IMR-90 (cell line): ENCODE results near the gene MMUT. TPM values are rescaled to one million over a fixed set of nuclear protein-coding genes. Genes with fewer than 3 reads are reported as not detected.

ENCODE experiments used
- ATAC-seq: fragments of 200-7000 bp; cut with Tn5 transposase; 2 replicates; pipeline ENCODE4 v1.9.1; 2020; ENCODE audit warnings: low read depth, mild to moderate bottlenecking, moderate library complexity
- BruUV-seq: library from RNA; stranded (reverse); fragments of 400-500 nt; replicated peaks from 2 replicates; lab custom pipeline; 2021; lab: Mats Ljungman, UMichigan
- CTCF ChIA-PET: fragments of 300-600 bp; formaldehyde crosslinking; extraction: SDS; loops from one replicate; lab custom pipeline; 2021; ENCODE audit warnings: antibody characterized with exemption; lab: Yijun Ruan, JAX
- POLR2A ChIA-PET: fragments of 300-600 bp; sonication (Branson Sonifier 250); formaldehyde crosslinking; loops from one replicate; lab custom pipeline; 2022; ENCODE audit warnings: antibody characterized with exemption; ENCODE audit not compliant: unreplicated experiment; lab: Charles Lee
- DNase-seq: peaks from one replicate; pipeline ENCODE4 v3.0.0; 2013
- H2AFZ ChIP-seq: replicated peaks from 2 replicates; pipeline ENCODE3; 2013; ENCODE audit warnings: low read length, mild to moderate bottlenecking; ENCODE audit not compliant: poor library complexity
- H2AK5ac ChIP-seq: 2 replicates; pipeline ENCODE4 v1.6.1; 2013; ENCODE audit warnings: low read depth, low read length, inconsistent platforms
- H2AK9ac ChIP-seq: replicated peaks from 2 replicates; pipeline ENCODE3; 2013; ENCODE audit warnings: mild to moderate bottlenecking, low read depth, low read length, moderate library complexity; ENCODE audit not compliant: poor library complexity
- H2BK120ac ChIP-seq: 2 replicates; pipeline ENCODE4 v1.6.1; 2013; ENCODE audit warnings: low read depth, low read length, inconsistent platforms
- H2BK15ac ChIP-seq: 3 replicates; pipeline ENCODE4 v1.6.1; 2013; ENCODE audit warnings: low read depth, low read length, inconsistent platforms
- H2BK20ac ChIP-seq: 2 replicates; pipeline ENCODE4 v1.6.1; 2013; ENCODE audit warnings: low read depth, mild to moderate bottlenecking, inconsistent platforms, low read length, moderate library complexity
- H2BK5ac ChIP-seq: 2 replicates; pipeline ENCODE4 v1.6.1; 2013; ENCODE audit warnings: mild to moderate bottlenecking, low read depth, low read length, inconsistent platforms; ENCODE audit not compliant: poor library complexity, severe bottlenecking
- H3K14ac ChIP-seq: replicated peaks from 2 replicates; pipeline ENCODE4 v1.6.1; 2013; ENCODE audit warnings: low read depth, low read length, inconsistent platforms
- H3K18ac ChIP-seq: 2 replicates; pipeline ENCODE4 v1.6.1; 2013; ENCODE audit warnings: low read depth, low read length, control low read depth
- H3K23ac ChIP-seq: 2 replicates; pipeline ENCODE4 v1.6.1; 2013; ENCODE audit warnings: low read depth, low read length, inconsistent platforms
- H3K27ac ChIP-seq: 2 replicates; pipeline ENCODE4 v1.5.1; 2013; ENCODE audit warnings: mild to moderate bottlenecking, control low read depth, low read length; ENCODE audit not compliant: insufficient read depth
- H3K27me3 ChIP-seq: 2 replicates; pipeline ENCODE4 v1.6.1; 2013; ENCODE audit warnings: low read length; ENCODE audit not compliant: control insufficient read depth, insufficient read depth
- H3K36me3 ChIP-seq: 2 replicates; pipeline ENCODE4 v1.6.1; 2013; ENCODE audit warnings: low read length, mixed read lengths; ENCODE audit not compliant: control insufficient read depth, insufficient read depth
- H3K4ac ChIP-seq: 2 replicates; pipeline ENCODE4 v1.6.1; 2013; ENCODE audit warnings: low read depth, low read length, inconsistent platforms
- H3K4me1 ChIP-seq: 2 replicates; pipeline ENCODE4 v1.6.1; 2013; ENCODE audit warnings: low read length, mixed read lengths; ENCODE audit not compliant: control insufficient read depth, insufficient read depth
- H3K4me2 ChIP-seq: 2 replicates; pipeline ENCODE4 v1.6.1; 2013; ENCODE audit warnings: low read depth, mild to moderate bottlenecking, control low read depth, low read length, moderate library complexity
- H3K4me3 ChIP-seq: 2 replicates; pipeline ENCODE4 v1.5.1; 2013; ENCODE audit warnings: low read depth, mild to moderate bottlenecking, control low read depth, low read length, moderate library complexity; ENCODE audit not compliant: insufficient read depth
- H3K56ac ChIP-seq: 2 replicates; pipeline ENCODE4 v1.6.1; 2013; ENCODE audit warnings: low read length, inconsistent platforms; ENCODE audit not compliant: insufficient read depth; ENCODE audit errors: extremely low read depth
- H3K79me1 ChIP-seq, 2 experiments: 2 replicates each; pipeline ENCODE4 v1.6.1; 2013; ENCODE audit warnings: low read length in 2 of 2, inconsistent platforms in 1 of 2, low read depth in 1 of 2
- H3K9ac ChIP-seq: 2 replicates; pipeline ENCODE4 v1.6.1; 2013; ENCODE audit warnings: low read depth, low read length, control low read depth
- H3K9me1 ChIP-seq: 2 replicates; pipeline ENCODE4 v1.6.1; 2013; ENCODE audit warnings: low read length, inconsistent platforms; ENCODE audit not compliant: insufficient read depth
- H3K9me3 ChIP-seq: 2 replicates; pipeline ENCODE4 v1.6.1; 2013; ENCODE audit warnings: low read length; ENCODE audit not compliant: control insufficient read depth, insufficient read depth
- H4K20me1 ChIP-seq: 2 replicates; pipeline ENCODE4 v1.6.1; 2013; ENCODE audit warnings: low read length, inconsistent platforms; ENCODE audit not compliant: insufficient read depth
- H4K5ac ChIP-seq: 2 replicates; pipeline ENCODE4 v1.6.1; 2013; ENCODE audit warnings: mild to moderate bottlenecking, low read depth, low read length, control low read depth
- H4K8ac ChIP-seq, 2 experiments: 2 replicates each; pipeline ENCODE4 v1.6.1; 2013; ENCODE audit warnings: low read depth in 2 of 2, low read length in 2 of 2, control low read depth in 1 of 2, inconsistent platforms in 1 of 2
- H4K91ac ChIP-seq: 2 replicates; pipeline ENCODE4 v1.6.1; 2013; ENCODE audit warnings: low read depth, low read length, inconsistent platforms; ENCODE audit not compliant: insufficient read depth
- BHLHE40 ChIP-seq: fragments of 150-350 bp; IDR thresholded peaks from 2 replicates; pipeline ENCODE4 v1.6.1; 2016; ENCODE audit warnings: mild to moderate bottlenecking, low read depth, low read length
- CEBPB ChIP-seq: IDR thresholded peaks from 2 replicates; pipeline ENCODE4 v1.6.1; 2012; ENCODE audit warnings: low read depth, low read length, improper control_type of control experiment
- FOS ChIP-seq: fragments of 150-350 bp; IDR thresholded peaks from 2 replicates; pipeline ENCODE4 v1.6.1; 2016; ENCODE audit warnings: low read depth, low read length
- MAFK ChIP-seq: IDR thresholded peaks from 2 replicates; pipeline ENCODE4 v1.6.1; 2012; ENCODE audit warnings: low read depth, low read length, improper control_type of control experiment
- MAZ ChIP-seq: IDR thresholded peaks from 2 replicates; pipeline ENCODE4 v1.6.1; 2012; ENCODE audit warnings: low read depth, mild to moderate bottlenecking, low read length, improper control_type of control experiment, moderate library complexity, borderline replicate concordance
- RAD21 ChIP-seq: IDR thresholded peaks from 2 replicates; pipeline ENCODE4 v1.6.1; 2012; ENCODE audit warnings: low read length, improper control_type of control experiment
- RCOR1 ChIP-seq: IDR thresholded peaks from 2 replicates; pipeline ENCODE4 v1.6.1; 2012; ENCODE audit warnings: mild to moderate bottlenecking, low read length, improper control_type of control experiment; ENCODE audit not compliant: insufficient replicate concordance
- RFX5 ChIP-seq: IDR thresholded peaks from 2 replicates; pipeline ENCODE4 v1.8.0; 2012; ENCODE audit warnings: low read depth, mild to moderate bottlenecking, low read length, moderate library complexity
- SMC3 ChIP-seq: fragments of 150-350 bp; IDR thresholded peaks from 2 replicates; pipeline ENCODE4 v1.6.1; 2016; ENCODE audit warnings: low read depth, mild to moderate bottlenecking, antibody characterized with exemption, low read length, moderate library complexity
- WGBS, 2 experiments: methylation state at CpG; one replicate each; pipeline versions ENCODE4 v1.1.5 to v1.1.7; 2013; ENCODE audit warnings: missing lambda C conversion rate in 2 of 2; ENCODE audit not compliant: insufficient read length in 1 of 2; ENCODE audit errors: extremely low coverage in 2 of 2; 5-methylcytosine and 5-hydroxymethylcytosine counted together
- dilution Hi-C: fragments of 300-500 bp; cut with HindIII; formaldehyde crosslinking; loops from one replicate; pipeline ENCODE4 v1.14.3; 2018; ENCODE audit warnings: low sequenced_read_pairs; ENCODE audit not compliant: unreplicated experiment
- in situ Hi-C: fragments of 300-500 bp; cut with MboI; formaldehyde crosslinking; loops from 3 replicates; pipeline ENCODE4 v1.14.3; 2019; ENCODE audit warnings: low sequenced_read_pairs, inconsistent platforms, mixed read lengths
- intact Hi-C: fragments of 100-400 bp; cut with micrococcal nuclease; formaldehyde crosslinking; loops from 2 replicates; pipeline ENCODE4 v1.10.0; 2022
- polyA plus RNA-seq, 3 experiments: library from polyadenylated mRNA; depleted of rRNA; stranded (reverse); fragments of >200 nt; gene quantifications; 2 replicates each; pipeline ENCODE4 v1.2.3, GENCODE V29; 2012; ENCODE audit warnings: low replicate concordance in 1 of 3
- total RNA-seq: library from RNA; depleted of rRNA; stranded (reverse); fragments of >200 nt; gene quantifications from 2 replicates; pipeline ENCODE4 v1.2.3, GENCODE V29; 2012
- TF ChIP-seq, protein P1 (sequence below): conservative IDR thresholded peaks from 2 replicates; pipeline ENCODE4 v1.5.1; 2012; ENCODE audit warnings: mild to moderate bottlenecking, low read depth, low read length, improper control_type of control experiment
- TF ChIP-seq, protein P2 (sequence below): fragments of 150-350 bp; IDR thresholded peaks from 2 replicates; pipeline ENCODE4 v1.6.1; 2016; ENCODE audit warnings: low read depth, mild to moderate bottlenecking, low read length, moderate library complexity, borderline replicate concordance
- TF ChIP-seq, protein P3 (sequence below): fragments of 150-350 bp; IDR thresholded peaks from 2 replicates; pipeline ENCODE4 v1.6.1; 2017; ENCODE audit warnings: mild to moderate bottlenecking, antibody characterized with exemption, low read length, low read depth

The MMUT gene
- total and polyA plus RNA-seq, 2 of the 4 experiments (the other 2 are of a cell fraction), result 10.6 to 11.7 TPM

DNA sequence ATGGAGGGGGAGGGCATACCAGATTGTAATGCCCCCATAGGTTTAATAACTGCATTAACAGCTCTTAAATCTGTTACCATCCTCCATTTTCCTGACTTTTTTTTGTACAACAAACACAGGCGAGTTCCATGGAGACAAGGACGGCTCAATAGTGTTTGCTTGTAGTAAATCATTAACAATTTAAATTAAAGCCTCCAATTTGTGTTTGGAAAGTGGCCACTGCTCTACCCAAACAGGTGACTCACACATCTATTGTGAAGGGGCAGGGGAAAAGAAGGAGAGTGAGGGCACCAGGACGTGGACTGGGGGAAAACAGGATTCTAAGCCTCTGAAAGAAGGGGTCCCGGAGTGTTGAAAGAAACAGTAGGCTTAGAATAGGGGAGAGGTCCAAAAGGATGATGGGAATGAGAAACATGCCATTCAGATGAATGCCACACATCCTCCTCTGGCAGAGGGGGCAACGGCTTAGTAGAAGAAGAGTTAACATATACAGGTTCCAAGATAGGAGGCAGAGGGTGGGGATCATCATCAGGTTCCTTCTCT, 43.6 kb upstream of the MMUT start:
- no peaks in the 10 kb centered on the region for H3K9me3 ChIP-seq
- in situ Hi-C loops (no loop called here), dilution Hi-C loops (no loop called here), intact Hi-C loops (no loop called here)
- ATAC-seq (no peak), DNase-seq (no peak)
- no peak overlapping the region for H2BK20ac ChIP-seq
- no peak overlapping the region for H4K5ac ChIP-seq
- H4K91ac ChIP-seq, result no peak overlapping the region
- BruUV-seq, result no TSS peak
- no peaks in the 10 kb centered on the region for H3K4me1 ChIP-seq
- H3K4me2 ChIP-seq, result no peak overlapping the region
- H3K36me3 ChIP-seq, result no peaks in the 10 kb centered on the region
- H3K9ac ChIP-seq, result no peak overlapping the region
- no peak overlapping the region for H3K23ac ChIP-seq
- CTCF ChIA-PET, result no interaction called here
- H2AK9ac ChIP-seq, result no peak overlapping the region
- H3K4me3 ChIP-seq, result no peak overlapping the region
- H2BK120ac ChIP-seq, result no peak overlapping the region
- no peaks in the 10 kb centered on the region for H4K20me1 ChIP-seq
- H3K4ac ChIP-seq, result no peak overlapping the region
- no peak overlapping the region for H4K8ac ChIP-seq
- no peaks in the 10 kb centered on the region for H3K9me1 ChIP-seq
- WGBS, 2 experiments, result 60% methylated on average over 1 of the region's 5 CpGs; no CpG with 5 or more reads in 1 of the 2 experiments
- H2BK5ac ChIP-seq, result no peak overlapping the region
- H2AK5ac ChIP-seq, result no peak overlapping the region
- no peak overlapping the region for H2AFZ ChIP-seq
- TF ChIP-seq SMC3, result no peak
- no peak for TF ChIP-seq MAZ
- no peak for TF ChIP-seq BHLHE40
- TF ChIP-seq, protein P1, sequence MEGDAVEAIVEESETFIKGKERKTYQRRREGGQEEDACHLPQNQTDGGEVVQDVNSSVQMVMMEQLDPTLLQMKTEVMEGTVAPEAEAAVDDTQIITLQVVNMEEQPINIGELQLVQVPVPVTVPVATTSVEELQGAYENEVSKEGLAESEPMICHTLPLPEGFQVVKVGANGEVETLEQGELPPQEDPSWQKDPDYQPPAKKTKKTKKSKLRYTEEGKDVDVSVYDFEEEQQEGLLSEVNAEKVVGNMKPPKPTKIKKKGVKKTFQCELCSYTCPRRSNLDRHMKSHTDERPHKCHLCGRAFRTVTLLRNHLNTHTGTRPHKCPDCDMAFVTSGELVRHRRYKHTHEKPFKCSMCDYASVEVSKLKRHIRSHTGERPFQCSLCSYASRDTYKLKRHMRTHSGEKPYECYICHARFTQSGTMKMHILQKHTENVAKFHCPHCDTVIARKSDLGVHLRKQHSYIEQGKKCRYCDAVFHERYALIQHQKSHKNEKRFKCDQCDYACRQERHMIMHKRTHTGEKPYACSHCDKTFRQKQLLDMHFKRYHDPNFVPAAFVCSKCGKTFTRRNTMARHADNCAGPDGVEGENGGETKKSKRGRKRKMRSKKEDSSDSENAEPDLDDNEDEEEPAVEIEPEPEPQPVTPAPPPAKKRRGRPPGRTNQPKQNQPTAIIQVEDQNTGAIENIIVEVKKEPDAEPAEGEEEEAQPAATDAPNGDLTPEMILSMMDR, result no peak
- no peak for TF ChIP-seq FOS
- TF ChIP-seq, protein P2, sequence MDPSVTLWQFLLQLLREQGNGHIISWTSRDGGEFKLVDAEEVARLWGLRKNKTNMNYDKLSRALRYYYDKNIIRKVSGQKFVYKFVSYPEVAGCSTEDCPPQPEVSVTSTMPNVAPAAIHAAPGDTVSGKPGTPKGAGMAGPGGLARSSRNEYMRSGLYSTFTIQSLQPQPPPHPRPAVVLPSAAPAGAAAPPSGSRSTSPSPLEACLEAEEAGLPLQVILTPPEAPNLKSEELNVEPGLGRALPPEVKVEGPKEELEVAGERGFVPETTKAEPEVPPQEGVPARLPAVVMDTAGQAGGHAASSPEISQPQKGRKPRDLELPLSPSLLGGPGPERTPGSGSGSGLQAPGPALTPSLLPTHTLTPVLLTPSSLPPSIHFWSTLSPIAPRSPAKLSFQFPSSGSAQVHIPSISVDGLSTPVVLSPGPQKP, result no peak
- TF ChIP-seq RAD21, result no peak
- TF ChIP-seq MAFK, result no peak
- no peak for TF ChIP-seq RCOR1
- no peak for TF ChIP-seq RFX5
- no peak for TF ChIP-seq CEBPB
- TF ChIP-seq, protein P3, sequence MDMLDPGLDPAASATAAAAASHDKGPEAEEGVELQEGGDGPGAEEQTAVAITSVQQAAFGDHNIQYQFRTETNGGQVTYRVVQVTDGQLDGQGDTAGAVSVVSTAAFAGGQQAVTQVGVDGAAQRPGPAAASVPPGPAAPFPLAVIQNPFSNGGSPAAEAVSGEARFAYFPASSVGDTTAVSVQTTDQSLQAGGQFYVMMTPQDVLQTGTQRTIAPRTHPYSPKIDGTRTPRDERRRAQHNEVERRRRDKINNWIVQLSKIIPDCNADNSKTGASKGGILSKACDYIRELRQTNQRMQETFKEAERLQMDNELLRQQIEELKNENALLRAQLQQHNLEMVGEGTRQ, result no peak
- no peak overlapping the region for H3K56ac ChIP-seq
- H2BK15ac ChIP-seq, result no peak overlapping the region
- H3K14ac ChIP-seq, result no peak overlapping the region
- no peak overlapping the region for H3K27ac ChIP-seq
- no peaks in the 10 kb centered on the region for H3K27me3 ChIP-seq
- H3K79me1 ChIP-seq, result no peaks in the 10 kb centered on the region
- no peak overlapping the region for H3K18ac ChIP-seq
- POLR2A ChIA-PET, result no interaction called here
